ENCODE results near the gene OSBPL10. TPM values are rescaled to one million over a fixed set of nuclear protein-coding genes. Genes with fewer than 3 reads are reported as not detected.

The OSBPL10 gene
- total and polyA plus RNA-seq, 2 donors (not counting 1 experiment from before 2014, with no cell fraction given) = 88.5 to 310 TPM

DNA sequence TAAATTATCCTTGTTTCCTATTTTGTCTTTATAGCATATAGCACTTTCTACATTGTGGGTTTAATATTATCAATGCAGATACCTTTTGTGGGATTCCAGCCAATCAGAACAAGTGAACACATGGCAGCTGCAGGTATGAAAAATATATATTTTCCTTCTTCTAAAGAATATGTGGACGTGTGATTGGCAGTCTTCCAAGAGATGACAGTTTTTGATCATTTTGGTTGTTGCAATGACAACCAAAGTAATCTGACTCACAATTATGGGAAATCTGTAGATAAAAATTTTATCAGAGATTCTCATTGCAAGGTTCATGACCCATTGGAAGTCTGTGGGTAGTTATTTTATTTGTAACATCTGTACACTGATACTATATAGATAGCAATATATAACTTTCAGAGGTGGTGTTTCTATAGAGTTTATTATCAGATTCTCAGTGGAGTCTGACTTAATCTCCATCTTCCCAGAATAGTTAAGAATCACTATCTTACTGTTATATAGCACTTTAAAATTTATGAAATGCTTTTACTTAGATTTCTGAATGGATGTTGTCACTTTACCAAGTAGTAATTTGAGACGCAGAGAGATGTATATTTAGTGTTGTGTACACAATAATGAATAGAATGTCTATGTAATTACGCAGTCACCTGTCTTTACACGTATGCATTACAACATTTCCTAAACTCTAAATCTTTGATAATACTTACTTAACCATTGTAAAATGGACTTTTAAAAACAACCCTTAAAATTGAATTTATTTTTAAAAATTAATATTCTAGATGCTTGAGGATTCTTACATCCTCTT, 365.8 kb downstream of the OSBPL10 start:
- no peak for ATAC-seq (ENCODE audit: low read depth)
- Histone ChIP-seq H3K4me2 (replicated peaks; ENCODE audit: low read depth, low read length, poor library complexity, severe bottlenecking) (no peak overlapping the region), H3K36me3 (replicated peaks in 1 of 2; ENCODE audit: control extremely low read depth in 1 of 2, control insufficient read depth in 1 of 2, extremely low read depth in 1 of 2, insufficient read depth in 2 of 2, low read length in 1 of 2) (peaks cover 9 to 15% of the 10 kb centered on the region in 2 experiments), H3K27me3 (replicated peaks in 1 of 4; ENCODE audit: control extremely low read depth in 1 of 4, control insufficient read depth in 3 of 4, insufficient read depth in 4 of 4, low read length in 3 of 4) (no peaks in the 10 kb centered on the region), H3K79me2 (ENCODE audit: control insufficient read depth, insufficient read depth, low read length) (peaks cover 22% of the 10 kb centered on the region), H3K4me3 (ENCODE audit: control extremely low read depth in 1 of 5, extremely low read depth in 1 of 5, insufficient read depth in 1 of 5, low read depth in 2 of 5, low read length in 4 of 5) (no peak overlapping the region), H3K27ac (ENCODE audit: low read length in 2 of 2) (no peak overlapping the region), H3K9ac (ENCODE audit: low read length) (no peak overlapping the region), H3K4me1 (ENCODE audit: control insufficient read depth in 2 of 2, insufficient read depth in 2 of 2, low read length in 2 of 2) (no peaks in the 10 kb centered on the region), H3K9me3 (ENCODE audit: control extremely low read depth in 1 of 3, control insufficient read depth in 2 of 3, insufficient read depth in 1 of 3, low read length in 2 of 3) (no peaks in the 10 kb centered on the region), H4K20me1 (ENCODE audit: control insufficient read depth, insufficient read depth, low read length, poor library complexity, severe bottlenecking) (no peaks in the 10 kb centered on the region), H2AFZ (ENCODE audit: insufficient read depth, low read depth, low read length, poor library complexity, severe bottlenecking) (no peak overlapping the region)
- Mint-ChIP-seq H3K27me3 (no peaks in the 10 kb centered on the region), H3K27ac (no peak overlapping the region), H3K4me1 (peaks cover 19% of the 10 kb centered on the region), H3K9me3 (ENCODE audit: insufficient read depth) (no peaks in the 10 kb centered on the region), H3K4me3 (no peak overlapping the region)
- TF ChIP-seq, protein P1, sequence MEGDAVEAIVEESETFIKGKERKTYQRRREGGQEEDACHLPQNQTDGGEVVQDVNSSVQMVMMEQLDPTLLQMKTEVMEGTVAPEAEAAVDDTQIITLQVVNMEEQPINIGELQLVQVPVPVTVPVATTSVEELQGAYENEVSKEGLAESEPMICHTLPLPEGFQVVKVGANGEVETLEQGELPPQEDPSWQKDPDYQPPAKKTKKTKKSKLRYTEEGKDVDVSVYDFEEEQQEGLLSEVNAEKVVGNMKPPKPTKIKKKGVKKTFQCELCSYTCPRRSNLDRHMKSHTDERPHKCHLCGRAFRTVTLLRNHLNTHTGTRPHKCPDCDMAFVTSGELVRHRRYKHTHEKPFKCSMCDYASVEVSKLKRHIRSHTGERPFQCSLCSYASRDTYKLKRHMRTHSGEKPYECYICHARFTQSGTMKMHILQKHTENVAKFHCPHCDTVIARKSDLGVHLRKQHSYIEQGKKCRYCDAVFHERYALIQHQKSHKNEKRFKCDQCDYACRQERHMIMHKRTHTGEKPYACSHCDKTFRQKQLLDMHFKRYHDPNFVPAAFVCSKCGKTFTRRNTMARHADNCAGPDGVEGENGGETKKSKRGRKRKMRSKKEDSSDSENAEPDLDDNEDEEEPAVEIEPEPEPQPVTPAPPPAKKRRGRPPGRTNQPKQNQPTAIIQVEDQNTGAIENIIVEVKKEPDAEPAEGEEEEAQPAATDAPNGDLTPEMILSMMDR (IDR thresholded peaks at IDR 0.05) = no peak
- no peak for TF ChIP-seq EZH2 (IDR thresholded peaks at IDR 0.05; ENCODE audit: borderline replicate concordance, insufficient read depth, low read depth, low read length, poor library complexity, severe bottlenecking)
- ChIA-PET POLR2A (no interaction called here), CTCF (no interaction called here)
- intact Hi-C loops (cut with micrococcal nuclease) = no loop called here
- DNase-seq = no peak
- WGBS (ENCODE audit: insufficient coverage) = no CpG with 5 or more reads among the region's 4 CpGs

DNA sequence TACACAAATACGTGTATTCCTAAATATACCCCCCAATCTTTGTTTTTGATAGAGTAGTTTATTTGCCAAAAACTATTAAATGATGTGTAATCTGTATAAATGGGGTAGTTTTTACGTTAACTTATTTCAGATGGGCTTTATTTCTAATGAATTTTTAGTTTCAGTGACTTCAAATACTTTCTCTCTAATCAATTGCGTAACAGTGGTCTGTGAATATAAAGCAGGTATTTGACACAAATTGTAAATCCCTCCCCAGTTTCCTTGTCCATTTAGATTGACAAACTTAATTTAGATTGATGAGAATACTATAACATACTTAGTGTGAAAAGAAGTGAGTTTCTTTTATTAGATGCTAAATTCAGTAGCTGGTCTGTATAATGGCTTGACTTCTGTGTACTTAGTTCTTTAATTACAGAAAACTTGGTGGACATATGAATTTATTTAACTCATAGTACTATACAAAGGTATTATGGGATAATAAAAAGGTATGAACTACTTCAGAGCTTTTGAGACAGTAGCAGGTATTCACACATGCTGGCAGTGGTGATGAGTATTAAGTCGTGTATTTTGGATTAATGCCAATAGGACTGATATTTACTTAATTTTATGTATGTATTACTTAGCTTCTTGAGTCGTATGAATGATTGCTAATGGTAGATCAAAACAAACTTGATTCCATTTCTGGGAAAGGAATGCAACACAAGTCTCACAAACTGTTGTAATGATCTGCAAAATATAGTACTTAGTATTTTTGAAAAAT, 366.7 kb downstream of the OSBPL10 start:
- no CpG with 5 or more reads among the region's 5 CpGs for WGBS (ENCODE audit: insufficient coverage)
- H3K79me2 ChIP-seq (ENCODE audit: control insufficient read depth, insufficient read depth, low read length) = peaks cover 29% of the 10 kb centered on the region
- TF ChIP-seq, protein P1 (IDR thresholded peaks at IDR 0.05) = no peak
- no peak for TF ChIP-seq EZH2 (IDR thresholded peaks at IDR 0.05; ENCODE audit: borderline replicate concordance, insufficient read depth, low read depth, low read length, poor library complexity, severe bottlenecking)
- H3K4me3 Mint-ChIP-seq = no peak overlapping the region
- H3K9me3 ChIP-seq (ENCODE audit: control extremely low read depth in 1 of 3, control insufficient read depth in 2 of 3, insufficient read depth in 1 of 3, low read length in 2 of 3) = no peaks in the 10 kb centered on the region
- H3K27ac Mint-ChIP-seq = no peak overlapping the region
- ATAC-seq (ENCODE audit: low read depth) = no peak
- POLR2A ChIA-PET = no interaction called here
- H4K20me1 ChIP-seq (ENCODE audit: control insufficient read depth, insufficient read depth, low read length, poor library complexity, severe bottlenecking) = no peaks in the 10 kb centered on the region
- H3K4me1 ChIP-seq (ENCODE audit: control insufficient read depth in 2 of 2, insufficient read depth in 2 of 2, low read length in 2 of 2) = no peaks in the 10 kb centered on the region
- intact Hi-C loops (cut with micrococcal nuclease) = no loop called here
- H3K4me1 Mint-ChIP-seq = peaks cover 19% of the 10 kb centered on the region
- H2AFZ ChIP-seq (ENCODE audit: insufficient read depth, low read depth, low read length, poor library complexity, severe bottlenecking) = no peak overlapping the region
- H3K4me3 ChIP-seq (ENCODE audit: control extremely low read depth in 1 of 5, extremely low read depth in 1 of 5, insufficient read depth in 1 of 5, low read depth in 2 of 5, low read length in 4 of 5) = no peak overlapping the region
- H3K27ac ChIP-seq (ENCODE audit: low read length in 2 of 2) = no peak overlapping the region
- no peak overlapping the region for H3K9ac ChIP-seq (ENCODE audit: low read length)
- H3K27me3 ChIP-seq (replicated peaks in 1 of 4; ENCODE audit: control extremely low read depth in 1 of 4, control insufficient read depth in 3 of 4, insufficient read depth in 4 of 4, low read length in 3 of 4) = no peaks in the 10 kb centered on the region
- no peak for DNase-seq
- H3K36me3 ChIP-seq (replicated peaks in 1 of 2; ENCODE audit: control extremely low read depth in 1 of 2, control insufficient read depth in 1 of 2, extremely low read depth in 1 of 2, insufficient read depth in 2 of 2, low read length in 1 of 2) = peaks cover 5 to 11% of the 10 kb centered on the region in 2 experiments
- H3K27me3 Mint-ChIP-seq = no peaks in the 10 kb centered on the region
- no peaks in the 10 kb centered on the region for H3K9me3 Mint-ChIP-seq (ENCODE audit: insufficient read depth)
- H3K4me2 ChIP-seq (replicated peaks; ENCODE audit: low read depth, low read length, poor library complexity, severe bottlenecking) = no peak overlapping the region
- CTCF ChIA-PET = interaction anchor here (0.5 kb wide), 1 partner anchor 747 kb away, joined by 4 read pairs; no protein-coding TSS in a partner anchor

Data from B cell (primary cell).